HK-2 (cell line): ENCODE data around the gene MMP7.
"Not testable (repeated sequence)": the region's sequence is repeated elsewhere in the genome, so short reads cannot be mapped to it uniquely, and the experiment has no call there.

Source experiments
- DNase-seq: peaks from one replicate; pipeline ENCODE4 v3.0.0-alpha.2; 2018; ENCODE audit not compliant: unreplicated experiment

The MMP7 gene

GRCh38 chr11:102539567-102539966 is 9.0 kb upstream of the MMP7 start:
- DNase-seq, result no peak

- no peak for DNase-seq
Observed at GRCh38 chr11:102538932-102539331, 8.4 kb upstream of the MMP7 start.

GRCh38 chr11:102534261-102534872 is 3.8 kb upstream of the MMP7 start:
- DNase-seq, result no peak

GRCh38 chr11:102528618-102529017 is 1.9 kb downstream of the MMP7 start:
- DNase-seq, result no peak

GRCh38 chr11:102527684-102528083 is 2.9 kb downstream of the MMP7 start:
- DNase-seq, result no peak

GRCh38 chr11:102527041-102527440 is 3.5 kb downstream of the MMP7 start:
- DNase-seq, result no peak

GRCh38 chr11:102523887-102524286 is 6.7 kb downstream of the MMP7 start:
- DNase-seq, result no peak

GRCh38 chr11:102523189-102523570 is 7.4 kb downstream of the MMP7 start:
- no peak for DNase-seq

- DNase-seq, result no peak
Observed at GRCh38 chr11:102522312-102523188, 8.0 kb downstream of the MMP7 start.

- DNase-seq, result peak; percentile 4
Observed at GRCh38 chr11:102521121-102521520, 9.4 kb downstream of the MMP7 start.

GRCh38 chr11:102520514-102520913 is 10.0 kb downstream of the MMP7 start:
- DNase-seq, result no peak

GRCh38 chr11:102518296-102519094 is 12.1 kb downstream of the MMP7 start:
- no peak for DNase-seq

GRCh38 chr11:102517670-102518069 is 12.9 kb downstream of the MMP7 start:
- no peak for DNase-seq

GRCh38 chr11:102516179-102516578 is 14.4 kb downstream of the MMP7 start:
- DNase-seq, result no peak

- DNase-seq, result no peak
Observed at GRCh38 chr11:102513869-102514268, 16.7 kb downstream of the MMP7 start.

- no peak for DNase-seq
Observed at GRCh38 chr11:102510439-102511135, 20.0 kb downstream of the MMP7 start.

GRCh38 chr11:102502831-102503230 is 27.7 kb downstream of the MMP7 start:
- DNase-seq, result not testable (repeated sequence)

GRCh38 chr11:102500829-102501228 is 29.7 kb downstream of the MMP7 start:
- no peak for DNase-seq

- no peak for DNase-seq
Observed at GRCh38 chr11:102499931-102500330, 30.6 kb downstream of the MMP7 start.

GRCh38 chr11:102499151-102499550 is 31.4 kb downstream of the MMP7 start:
- no peak for DNase-seq

GRCh38 chr11:102497061-102497460 is 33.5 kb downstream of the MMP7 start:
- DNase-seq, result no peak
